HG02852 (cell line): ENCODE data around the gene MMP1.

ENCODE experiments used
- ATAC-seq: cut with Tn5 transposase; IDR thresholded peaks from one replicate; pipeline ENCODE4 v1.9.1; 2021; ENCODE audit warnings: mild to moderate bottlenecking, moderate library complexity; ENCODE audit not compliant: unreplicated experiment

MMP1 gene

GRCh38 chr11:102807921-102808320 lies 10.0 kb upstream of the MMP1 start:
- ATAC-seq, result peak; percentile 65

- no peak for ATAC-seq
These were observed 8.3 kb upstream of the MMP1 start for GRCh38 chr11:102806296-102806695.

- no peak for ATAC-seq
These were observed 4.4 kb upstream of the MMP1 start for GRCh38 chr11:102802341-102802740.

GRCh38 chr11:102800767-102801166 lies 2.8 kb upstream of the MMP1 start:
- ATAC-seq, result no peak

- no peak for ATAC-seq
These were observed 1.9 kb upstream of the MMP1 start for GRCh38 chr11:102799681-102800340.

GRCh38 chr11:102794382-102794781 lies 3.6 kb downstream of the MMP1 start:
- peak; percentile 93 for ATAC-seq

- no peak for ATAC-seq
These were observed 4.2 kb downstream of the MMP1 start for GRCh38 chr11:102793677-102794290.

GRCh38 chr11:102792604-102793003 lies 5.4 kb downstream of the MMP1 start:
- no peak for ATAC-seq

GRCh38 chr11:102791271-102792036 lies 6.5 kb downstream of the MMP1 start:
- ATAC-seq, result no peak

- ATAC-seq, result no peak
These were observed 9.5 kb downstream of the MMP1 start for GRCh38 chr11:102788334-102788995.

GRCh38 chr11:102784380-102784779 lies 13.6 kb downstream of the MMP1 start:
- ATAC-seq, result no peak

GRCh38 chr11:102783720-102784119 lies 14.2 kb downstream of the MMP1 start:
- no peak for ATAC-seq

GRCh38 chr11:102783016-102783415 lies 14.9 kb downstream of the MMP1 start:
- no peak for ATAC-seq

- no peak for ATAC-seq
These were observed 16.3 kb downstream of the MMP1 start for GRCh38 chr11:102781676-102782075.

- ATAC-seq, result no peak
These were observed 17.5 kb downstream of the MMP1 start, which contains the start of gene MMP10 for GRCh38 chr11:102780491-102780918. MMP10 (minus strand) TSS chr11:102780628; CDS start chr11:102780591, 37 bp downstream.

GRCh38 chr11:102776454-102776853 lies 21.5 kb downstream of the MMP1 start:
- ATAC-seq, result no peak

GRCh38 chr11:102773386-102773785 lies 24.6 kb downstream of the MMP1 start:
- ATAC-seq, result no peak

GRCh38 chr11:102771351-102771750 lies 26.6 kb downstream of the MMP1 start:
- no peak for ATAC-seq

GRCh38 chr11:102770191-102770590 lies 27.8 kb downstream of the MMP1 start:
- ATAC-seq, result no peak

GRCh38 chr11:102767800-102768199 lies 30.2 kb downstream of the MMP1 start:
- ATAC-seq, result no peak

- ATAC-seq, result no peak
These were observed 34.5 kb downstream of the MMP1 start for GRCh38 chr11:102763440-102763839.
